GM23338 (cell line): ENCODE data around the gene TMEM144.

Experiments
- CREB1 ChIP-seq: fragments of 250-450 bp; sonication (Bioruptor Pico); IDR thresholded peaks from 2 replicates; pipeline ENCODE4 v1.5.0; 2020; ENCODE audit warnings: low read depth, mild to moderate bottlenecking, moderate library complexity
- EZH2 ChIP-seq: fragments of 200-600 bp; sonication (generic); IDR thresholded peaks from one replicate; pipeline ENCODE4 v1.8.0; 2017; ENCODE audit warnings: antibody characterized with exemption, mild to moderate bottlenecking, low read depth; ENCODE audit not compliant: unreplicated experiment
- EZH2phosphoT487 ChIP-seq: fragments of 200-600 bp; sonication (generic); IDR thresholded peaks from one replicate; pipeline ENCODE4 v1.8.1; 2018; ENCODE audit warnings: antibody characterized with exemption; ENCODE audit not compliant: unreplicated experiment
- JUNB ChIP-seq: IDR thresholded peaks from one replicate; pipeline ENCODE4 v1.6.1; 2016; ENCODE audit warnings: antibody characterized with exemption; ENCODE audit not compliant: unreplicated experiment
- POLR2AphosphoS5 ChIP-seq: IDR thresholded peaks from 2 replicates; pipeline ENCODE4 v1.6.1; 2016; ENCODE audit warnings: antibody characterized with exemption, low read depth
- STAT1 ChIP-seq: IDR thresholded peaks from one replicate; pipeline ENCODE4 v1.6.1; 2016; ENCODE audit warnings: antibody characterized with exemption; ENCODE audit not compliant: unreplicated experiment
- ZNF114 ChIP-seq: fragments of 250-450 bp; sonication (Bioruptor Pico); IDR thresholded peaks from 2 replicates; pipeline ENCODE4 v1.5.0; 2020; ENCODE audit warnings: mild to moderate bottlenecking, moderate library complexity
- TF ChIP-seq, protein P1 (sequence below): IDR thresholded peaks from 2 replicates; pipeline ENCODE4 v1.6.1; 2016; ENCODE audit warnings: antibody characterized with exemption
- TF ChIP-seq, protein P2 (sequence below), 2 experiments: fragments of 200-600 bp in 1 of 2; sonication (generic) in 1 of 2; conservative IDR thresholded peaks; 2 replicates each; pipeline versions ENCODE4 v1.5.1 to v1.6.1; 2016 to 2017; ENCODE audit warnings: antibody characterized with exemption in 2 of 2, low read depth in 2 of 2, mild to moderate bottlenecking in 2 of 2, moderate library complexity in 1 of 2

DNA sequence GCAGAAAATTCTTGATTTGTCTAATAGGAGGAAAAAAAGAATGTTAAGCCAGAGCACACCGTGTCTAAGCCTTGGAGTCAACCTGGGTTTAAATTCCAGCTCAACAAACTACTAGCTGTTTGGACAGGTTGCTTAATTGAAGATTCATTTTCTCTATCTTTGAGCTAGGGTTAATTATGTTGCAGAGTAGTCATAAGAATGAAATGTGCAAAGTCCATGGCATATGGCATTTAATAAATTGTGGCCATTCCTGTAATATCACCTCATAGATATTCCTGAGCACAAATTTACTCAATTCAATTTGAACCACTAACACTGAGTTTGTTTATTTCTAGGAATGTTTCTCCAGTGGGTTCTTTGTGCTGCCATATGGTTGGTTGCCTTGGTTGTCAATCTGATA, 4.6 kb downstream of the TMEM144 start:
- TF ChIP-seq, protein P1, sequence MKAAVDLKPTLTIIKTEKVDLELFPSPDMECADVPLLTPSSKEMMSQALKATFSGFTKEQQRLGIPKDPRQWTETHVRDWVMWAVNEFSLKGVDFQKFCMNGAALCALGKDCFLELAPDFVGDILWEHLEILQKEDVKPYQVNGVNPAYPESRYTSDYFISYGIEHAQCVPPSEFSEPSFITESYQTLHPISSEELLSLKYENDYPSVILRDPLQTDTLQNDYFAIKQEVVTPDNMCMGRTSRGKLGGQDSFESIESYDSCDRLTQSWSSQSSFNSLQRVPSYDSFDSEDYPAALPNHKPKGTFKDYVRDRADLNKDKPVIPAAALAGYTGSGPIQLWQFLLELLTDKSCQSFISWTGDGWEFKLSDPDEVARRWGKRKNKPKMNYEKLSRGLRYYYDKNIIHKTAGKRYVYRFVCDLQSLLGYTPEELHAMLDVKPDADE = no peak
- TF ChIP-seq, protein P2, sequence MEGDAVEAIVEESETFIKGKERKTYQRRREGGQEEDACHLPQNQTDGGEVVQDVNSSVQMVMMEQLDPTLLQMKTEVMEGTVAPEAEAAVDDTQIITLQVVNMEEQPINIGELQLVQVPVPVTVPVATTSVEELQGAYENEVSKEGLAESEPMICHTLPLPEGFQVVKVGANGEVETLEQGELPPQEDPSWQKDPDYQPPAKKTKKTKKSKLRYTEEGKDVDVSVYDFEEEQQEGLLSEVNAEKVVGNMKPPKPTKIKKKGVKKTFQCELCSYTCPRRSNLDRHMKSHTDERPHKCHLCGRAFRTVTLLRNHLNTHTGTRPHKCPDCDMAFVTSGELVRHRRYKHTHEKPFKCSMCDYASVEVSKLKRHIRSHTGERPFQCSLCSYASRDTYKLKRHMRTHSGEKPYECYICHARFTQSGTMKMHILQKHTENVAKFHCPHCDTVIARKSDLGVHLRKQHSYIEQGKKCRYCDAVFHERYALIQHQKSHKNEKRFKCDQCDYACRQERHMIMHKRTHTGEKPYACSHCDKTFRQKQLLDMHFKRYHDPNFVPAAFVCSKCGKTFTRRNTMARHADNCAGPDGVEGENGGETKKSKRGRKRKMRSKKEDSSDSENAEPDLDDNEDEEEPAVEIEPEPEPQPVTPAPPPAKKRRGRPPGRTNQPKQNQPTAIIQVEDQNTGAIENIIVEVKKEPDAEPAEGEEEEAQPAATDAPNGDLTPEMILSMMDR (conservative IDR thresholded peaks at IDR 0.05; ENCODE audit: low read depth in 2 of 2) = no peak
- TF ChIP-seq JUNB (no peak), POLR2AphosphoS5 (no peak), STAT1 (no peak), CREB1 (no peak), EZH2 (no peak), EZH2phosphoT487 (no peak), ZNF114 (CRISPR knock-in tag) (no peak)
